CD4-positive, alpha-beta memory T cell (primary cell): Measurements from ENCODE around the gene HMCN2. TPM values are rescaled to one million over a fixed set of nuclear protein-coding genes. Genes with fewer than 3 reads are reported as not detected.

Experiments used
- CTCF ChIA-PET: fragments of 350-600 bp; sonication (Branson Sonifier 250); formaldehyde crosslinking; loops from one replicate; lab custom pipeline; 2021; ENCODE audit warnings: inconsistent platforms; ENCODE audit not compliant: partially characterized antibody; lab: Charles Lee
- POLR2A ChIA-PET: fragments of 350-600 bp; sonication (Branson Sonifier 250); formaldehyde crosslinking; loops from one replicate; lab custom pipeline; 2021; ENCODE audit not compliant: partially characterized antibody; lab: Charles Lee
- DNase-seq, 5 donors: peaks; one replicate each; pipeline versions ENCODE4 v3.0.0 to v3.0.0-alpha.2; 2020 to 2022; ENCODE audit warnings: mixed read lengths in 1 of 5
- H3K27ac ChIP-seq: one replicate; pipeline ENCODE4 v1.7.0; 2013; ENCODE audit warnings: low read depth, low read length
- H3K27me3 ChIP-seq: 2 replicates; pipeline ENCODE4 v1.7.0; 2013; ENCODE audit warnings: mild to moderate bottlenecking, low read length, moderate library complexity; ENCODE audit not compliant: insufficient read depth
- H3K36me3 ChIP-seq: 2 replicates; pipeline ENCODE4 v1.7.0; 2013; ENCODE audit warnings: mild to moderate bottlenecking, low read length, moderate library complexity; ENCODE audit not compliant: insufficient read depth
- H3K4me1 ChIP-seq: 2 replicates; pipeline ENCODE4 v1.7.0; 2013; ENCODE audit warnings: mild to moderate bottlenecking, low read length, moderate library complexity; ENCODE audit not compliant: insufficient read depth
- H3K4me3 ChIP-seq, 2 donors: one replicate each; pipeline ENCODE4 v1.7.0; 2013; ENCODE audit warnings: low read length in 2 of 2, mild to moderate bottlenecking in 1 of 2
- H3K9me3 ChIP-seq, 2 donors: one replicate each; pipeline ENCODE4 v1.7.0; 2013; ENCODE audit warnings: low read length in 2 of 2, control low read depth in 1 of 2; ENCODE audit not compliant: control insufficient read depth in 1 of 2
- H3K27ac Mint-ChIP-seq, 7 donors: one replicate each; pipeline ENCODE4 v1.8.0; 2020 to 2021; ENCODE audit warnings: mixed read lengths in 7 of 7, mild to moderate bottlenecking in 6 of 7, inconsistent platforms in 3 of 7, moderate library complexity in 3 of 7
- H3K27me3 Mint-ChIP-seq, 2 donors: one replicate each; pipeline ENCODE4 v1.8.0; 2020 to 2021; ENCODE audit warnings: mixed read lengths in 2 of 2
- H3K36me3 Mint-ChIP-seq, 2 donors: one replicate each; pipeline ENCODE4 v1.8.0; 2020 to 2021; ENCODE audit warnings: mixed read lengths in 2 of 2, inconsistent platforms in 1 of 2, mild to moderate bottlenecking in 1 of 2
- H3K4me1 Mint-ChIP-seq, 4 donors: one replicate each; pipeline ENCODE4 v1.8.0; 2020 to 2021; ENCODE audit warnings: mixed read lengths in 4 of 4, mild to moderate bottlenecking in 1 of 4
- H3K4me3 Mint-ChIP-seq, 8 donors: one replicate each; pipeline ENCODE4 v1.8.0; 2020 to 2021; ENCODE audit warnings: mixed read lengths in 8 of 8, mild to moderate bottlenecking in 7 of 8, moderate library complexity in 6 of 8, inconsistent platforms in 3 of 8
- H3K9me3 Mint-ChIP-seq, 8 donors: one replicate each; pipeline ENCODE4 v1.8.0; 2020 to 2021; ENCODE audit warnings: mixed read lengths in 8 of 8, mild to moderate bottlenecking in 5 of 8, inconsistent platforms in 3 of 8, moderate library complexity in 1 of 8
- intact Hi-C: fragments of 100-400 bp; cut with micrococcal nuclease; formaldehyde crosslinking; loops from one replicate; pipeline ENCODE4 v1.15.1; 2023
- polyA plus RNA-seq, 2 donors: library from polyadenylated mRNA; unstranded; fragments of 300-500 nt; fragmentation: Illumina TruSeq; gene quantifications; one replicate each; pipeline ENCODE4 v1.2.3, GENCODE V29; 2021
- total RNA-seq, 2 experiments: library from RNA; stranded (reverse); gene quantifications; one replicate each; pipeline ENCODE4 v1.2.3, GENCODE V29; 2021

HMCN2 gene
- total and polyA plus RNA-seq, 4 experiments from 2014 or later, result not detected

- peaks cover 28 to 46% of the 10 kb centered on the region in 2 donors for H3K27me3 Mint-ChIP-seq
Observed at GRCh38 chr9:130259044-130259443, 6.5 kb upstream of the HMCN2 start.

GRCh38 chr9:130260816-130261765 is 4.5 kb upstream of the HMCN2 start:
- peaks cover 0 to 6% (median 0%) of the 10 kb centered on the region in 8 donors for H3K9me3 Mint-ChIP-seq
- no peak for DNase-seq
- H3K4me1 ChIP-seq, result no peaks in the 10 kb centered on the region
- peaks cover 24% of the 10 kb centered on the region for H3K27me3 ChIP-seq
- ChIA-PET POLR2A (no interaction called here), CTCF (no interaction called here)
- intact Hi-C loops, result no loop called here
- peaks cover 0 to 9% (median 2%) of the 10 kb centered on the region in 4 donors for H3K4me1 Mint-ChIP-seq
- no peaks in the 10 kb centered on the region for H3K9me3 ChIP-seq
- no peak overlapping the region for H3K27ac Mint-ChIP-seq
- no peak overlapping the region for H3K4me3 ChIP-seq
- H3K27ac ChIP-seq, result no peak overlapping the region
- no peaks in the 10 kb centered on the region for H3K36me3 ChIP-seq
- H3K27me3 Mint-ChIP-seq, result peaks cover 39 to 52% of the 10 kb centered on the region in 2 donors
- H3K4me3 Mint-ChIP-seq, result no peak overlapping the region
- no peaks in the 10 kb centered on the region for H3K36me3 Mint-ChIP-seq

More at GRCh38 chr9:130259044-130259443, 6.5 kb upstream of the HMCN2 start:
- H3K9me3 Mint-ChIP-seq, result peaks cover 0 to 6% (median 0%) of the 10 kb centered on the region in 8 donors
- no peak overlapping the region for H3K27ac Mint-ChIP-seq
- no peaks in the 10 kb centered on the region for H3K36me3 Mint-ChIP-seq
- CTCF ChIA-PET, result no interaction called here
- H3K9me3 ChIP-seq, result no peaks in the 10 kb centered on the region
- H3K4me1 Mint-ChIP-seq, result peaks cover 0 to 2% (median 0%) of the 10 kb centered on the region in 4 donors
- POLR2A ChIA-PET, result interaction anchor here (0.6 kb wide), 1 partner anchor 17 kb away, joined by 3 read pairs; no protein-coding TSS in a partner anchor
- no peaks in the 10 kb centered on the region for H3K36me3 ChIP-seq
- intact Hi-C loops, result no loop called here
- no peak overlapping the region for H3K27ac ChIP-seq
- H3K27me3 ChIP-seq, result peaks cover 14% of the 10 kb centered on the region
- H3K4me3 Mint-ChIP-seq, result no peak overlapping the region
- H3K4me3 ChIP-seq, result no peak overlapping the region
- DNase-seq, result no peak
- H3K4me1 ChIP-seq, result no peaks in the 10 kb centered on the region

- no peaks in the 10 kb centered on the region for H3K4me1 ChIP-seq
- H3K4me3 ChIP-seq, result no peak overlapping the region
- H3K36me3 ChIP-seq, result no peaks in the 10 kb centered on the region
- Mint-ChIP-seq H3K9me3 (peaks cover 0 to 6% (median 0%) of the 10 kb centered on the region in 8 donors), H3K27ac (no peak overlapping the region), H3K36me3 (no peaks in the 10 kb centered on the region), H3K27me3 (peaks cover 46 to 63% of the 10 kb centered on the region in 2 donors), H3K4me3 (no peak overlapping the region), H3K4me1 (peaks cover 0 to 16% (median 8%) of the 10 kb centered on the region in 4 donors)
- CTCF ChIA-PET, result no interaction called here
- no peak for DNase-seq
- intact Hi-C loops, result no loop called here
- no peaks in the 10 kb centered on the region for H3K9me3 ChIP-seq
- H3K27ac ChIP-seq, result no peak overlapping the region
- peaks cover 24% of the 10 kb centered on the region for H3K27me3 ChIP-seq
- POLR2A ChIA-PET, result no interaction called here
Observed at GRCh38 chr9:130262061-130262745, 3.4 kb upstream of the HMCN2 start.

GRCh38 chr9:130262771-130263170 is 2.8 kb upstream of the HMCN2 start:
- intact Hi-C loops, result no loop called here
- CTCF ChIA-PET, result no interaction called here
- H3K27me3 ChIP-seq, result peaks cover 28% of the 10 kb centered on the region

GRCh38 chr9:130263601-130264413 is 1.8 kb upstream of the HMCN2 start:
- Histone ChIP-seq H3K9me3 (no peaks in the 10 kb centered on the region), H3K27ac (no peak overlapping the region), H3K27me3 (peaks cover 28% of the 10 kb centered on the region), H3K4me3 (no peak overlapping the region), H3K4me1 (no peaks in the 10 kb centered on the region), H3K36me3 (no peaks in the 10 kb centered on the region)
- no peak for DNase-seq
- Mint-ChIP-seq H3K27ac (no peak overlapping the region), H3K4me3 (no peak overlapping the region), H3K27me3 (peaks cover 58 to 70% of the 10 kb centered on the region in 2 donors), H3K36me3 (no peaks in the 10 kb centered on the region), H3K9me3 (no peaks in the 10 kb centered on the region), H3K4me1 (peaks cover 0 to 16% (median 8%) of the 10 kb centered on the region in 4 donors)
- CTCF ChIA-PET, result no interaction called here
- intact Hi-C loops, result no loop called here
- POLR2A ChIA-PET, result no interaction called here

More at GRCh38 chr9:130262771-130263170, 2.8 kb upstream of the HMCN2 start:
- no peak overlapping the region for H3K27ac ChIP-seq
- H3K36me3 Mint-ChIP-seq, result no peaks in the 10 kb centered on the region
- H3K9me3 ChIP-seq, result no peaks in the 10 kb centered on the region
- H3K36me3 ChIP-seq, result no peaks in the 10 kb centered on the region
- H3K27me3 Mint-ChIP-seq, result peaks cover 51 to 65% of the 10 kb centered on the region in 2 donors
- peaks cover 0 to 16% (median 8%) of the 10 kb centered on the region in 4 donors for H3K4me1 Mint-ChIP-seq
- no peak overlapping the region for H3K27ac Mint-ChIP-seq
- H3K4me3 Mint-ChIP-seq, result no peak overlapping the region
- POLR2A ChIA-PET, result no interaction called here
- no peak for DNase-seq
- no peak overlapping the region for H3K4me3 ChIP-seq
- peaks cover 0 to 5% (median 0%) of the 10 kb centered on the region in 8 donors for H3K9me3 Mint-ChIP-seq
- H3K4me1 ChIP-seq, result no peaks in the 10 kb centered on the region

- intact Hi-C loops, result no loop called here
- Mint-ChIP-seq H3K9me3 (no peaks in the 10 kb centered on the region), H3K27me3 (peaks cover 60 to 61% of the 10 kb centered on the region in 2 donors), H3K4me3 (peak overlapping the region in 1 of 8 donors; percentile 13), H3K27ac (no peak overlapping the region), H3K36me3 (no peaks in the 10 kb centered on the region), H3K4me1 (peaks cover 0 to 16% (median 8%) of the 10 kb centered on the region in 4 donors)
- ChIA-PET CTCF (no interaction called here), POLR2A (no interaction called here)
- H3K4me3 ChIP-seq, result no peak overlapping the region
- no peaks in the 10 kb centered on the region for H3K36me3 ChIP-seq
- H3K9me3 ChIP-seq, result no peaks in the 10 kb centered on the region
- no peaks in the 10 kb centered on the region for H3K4me1 ChIP-seq
- H3K27me3 ChIP-seq, result peaks cover 28% of the 10 kb centered on the region
- no peak overlapping the region for H3K27ac ChIP-seq
- no peak for DNase-seq
Observed at GRCh38 chr9:130264414-130265350, 878 bp upstream of the HMCN2 start.
